GM13977 (cell line): Measurements from ENCODE around the gene IFNLR1.

ENCODE experiments used
- DNase-seq: peaks from one replicate; pipeline ENCODE4 v3.0.0; 2012; ENCODE audit warnings: low spot score
- CTCF ChIP-seq: IDR thresholded peaks from 2 replicates; pipeline ENCODE4 v1.5.1; 2012; ENCODE audit warnings: mild to moderate bottlenecking, control low read depth; ENCODE audit not compliant: insufficient read depth; ENCODE audit errors: extremely low read depth, missing control alignments
- in situ Hi-C: fragments of 300-500 bp; cut with MboI; formaldehyde crosslinking; loops from one replicate; pipeline ENCODE4 v1.12.0; 2022; ENCODE audit warnings: low sequenced_read_pairs, low pct_unique_long_range_greater_than_20kb, mixed read lengths, inconsistent platforms; ENCODE audit not compliant: unreplicated experiment

Gene IFNLR1

GRCh38 chr1:24119859-24120756, 67.0 kb downstream of the IFNLR1 start:
- no peak for DNase-seq
- TF ChIP-seq CTCF, result no peak
- in situ Hi-C loops, result no loop called here

DNA sequence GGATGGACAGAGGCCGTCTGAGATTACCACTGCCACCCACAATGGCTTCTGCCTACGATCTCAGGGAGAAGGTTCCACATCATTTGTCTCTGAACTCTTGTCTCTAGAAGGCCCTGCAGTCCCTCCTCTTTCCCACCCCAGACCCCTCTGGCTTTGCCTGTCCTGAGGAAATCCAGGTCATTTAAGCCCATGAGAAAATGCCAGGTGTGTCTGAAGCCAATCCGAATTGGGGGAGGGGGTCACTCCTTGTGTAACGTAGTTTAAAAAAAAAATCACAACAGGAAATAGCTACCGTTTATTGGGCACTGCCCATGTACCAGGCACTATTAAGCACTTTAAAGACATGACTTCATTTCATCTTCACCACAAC, 67.6 kb downstream of the IFNLR1 start:
- in situ Hi-C loops, result no loop called here
- no peak for DNase-seq
- TF ChIP-seq CTCF, result no peak

GRCh38 chr1:24118410-24119242, 68.5 kb downstream of the IFNLR1 start:
- in situ Hi-C loops, result no loop called here
- no peak for DNase-seq
- no peak for TF ChIP-seq CTCF

- no peak for DNase-seq
- in situ Hi-C loops, result no loop called here
- no peak for TF ChIP-seq CTCF
Measured at GRCh38 chr1:24117722-24118409, 69.2 kb downstream of the IFNLR1 start.

DNA sequence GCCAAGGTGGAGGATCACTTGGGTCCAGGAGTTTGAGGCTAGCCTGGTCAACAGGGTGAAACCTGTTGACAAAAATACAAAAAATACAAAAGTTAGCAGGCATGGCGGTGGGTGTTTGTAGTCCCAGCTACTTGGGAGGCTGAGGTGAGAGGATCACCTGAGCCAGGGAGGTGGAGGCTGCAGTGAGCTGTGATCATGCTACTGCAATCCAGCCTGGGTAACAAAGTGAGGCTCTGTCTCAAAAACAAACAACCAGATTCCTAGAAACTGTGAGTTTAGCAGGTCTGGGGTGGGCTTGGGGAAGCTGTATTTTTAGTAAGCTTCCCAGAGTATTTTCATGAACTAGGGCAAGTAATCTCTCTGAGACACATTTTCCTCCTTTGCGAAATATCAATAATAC, 70.0 kb downstream of the IFNLR1 start:
- DNase-seq, result no peak
- no peak for TF ChIP-seq CTCF
- in situ Hi-C loops, result no loop called here

DNA sequence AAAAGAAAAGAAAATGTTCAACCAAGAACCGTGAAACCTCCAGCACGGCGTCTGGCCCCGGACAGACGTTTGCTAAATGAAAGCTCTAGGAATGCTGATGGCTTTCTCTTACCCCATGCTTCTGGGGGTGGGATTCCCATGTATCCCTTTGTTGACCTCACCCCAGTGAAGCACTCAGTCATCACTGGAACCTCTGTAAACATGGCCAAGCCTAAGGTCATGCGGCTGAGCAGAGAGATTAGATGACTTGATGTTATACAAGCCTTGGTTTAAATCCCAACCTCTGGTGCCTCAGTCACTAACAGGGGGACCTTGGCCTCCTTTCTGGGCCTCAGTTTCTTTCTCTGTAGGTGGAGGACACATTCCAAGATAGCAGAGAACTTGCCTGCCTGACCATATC, 72.3 kb downstream of the IFNLR1 start:
- in situ Hi-C loops, result no loop called here
- no peak for TF ChIP-seq CTCF
- DNase-seq, result no peak
